ENCODE measurements around the gene PINK1. TPM values are rescaled to one million over a fixed set of nuclear protein-coding genes. Genes with fewer than 3 reads are reported as not detected.

The PINK1 gene
- total RNA-seq, 1 donor from 2014 or later = 16.5 TPM

DNA sequence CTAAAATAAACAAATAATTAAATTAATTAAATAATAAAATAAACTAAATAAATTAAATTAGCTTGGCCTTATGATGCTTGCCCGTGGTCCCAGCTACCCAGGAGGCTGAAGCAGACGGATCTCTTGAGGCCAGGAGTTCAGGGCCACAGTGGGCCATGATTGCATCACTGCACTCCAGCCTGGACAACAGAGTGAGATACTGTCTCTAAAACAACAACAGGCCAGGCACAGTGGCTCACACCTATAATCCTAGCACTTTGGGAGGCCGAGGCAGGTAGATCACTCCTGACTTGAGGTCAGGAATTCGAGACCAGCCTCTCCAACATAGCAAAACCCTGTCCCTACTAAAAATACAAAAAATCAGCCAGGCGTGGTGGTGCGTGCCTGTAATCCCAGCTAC lies 12.2 kb upstream of the PINK1 start:
- TF ChIP-seq, protein P1, sequence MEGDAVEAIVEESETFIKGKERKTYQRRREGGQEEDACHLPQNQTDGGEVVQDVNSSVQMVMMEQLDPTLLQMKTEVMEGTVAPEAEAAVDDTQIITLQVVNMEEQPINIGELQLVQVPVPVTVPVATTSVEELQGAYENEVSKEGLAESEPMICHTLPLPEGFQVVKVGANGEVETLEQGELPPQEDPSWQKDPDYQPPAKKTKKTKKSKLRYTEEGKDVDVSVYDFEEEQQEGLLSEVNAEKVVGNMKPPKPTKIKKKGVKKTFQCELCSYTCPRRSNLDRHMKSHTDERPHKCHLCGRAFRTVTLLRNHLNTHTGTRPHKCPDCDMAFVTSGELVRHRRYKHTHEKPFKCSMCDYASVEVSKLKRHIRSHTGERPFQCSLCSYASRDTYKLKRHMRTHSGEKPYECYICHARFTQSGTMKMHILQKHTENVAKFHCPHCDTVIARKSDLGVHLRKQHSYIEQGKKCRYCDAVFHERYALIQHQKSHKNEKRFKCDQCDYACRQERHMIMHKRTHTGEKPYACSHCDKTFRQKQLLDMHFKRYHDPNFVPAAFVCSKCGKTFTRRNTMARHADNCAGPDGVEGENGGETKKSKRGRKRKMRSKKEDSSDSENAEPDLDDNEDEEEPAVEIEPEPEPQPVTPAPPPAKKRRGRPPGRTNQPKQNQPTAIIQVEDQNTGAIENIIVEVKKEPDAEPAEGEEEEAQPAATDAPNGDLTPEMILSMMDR (conservative IDR thresholded peaks at IDR 0.05) = no peak
- H3K27ac Mint-ChIP-seq (ENCODE audit: unreplicated experiment) = no peak overlapping the region
- no peaks in the 10 kb centered on the region for H3K9me3 Mint-ChIP-seq

DNA sequence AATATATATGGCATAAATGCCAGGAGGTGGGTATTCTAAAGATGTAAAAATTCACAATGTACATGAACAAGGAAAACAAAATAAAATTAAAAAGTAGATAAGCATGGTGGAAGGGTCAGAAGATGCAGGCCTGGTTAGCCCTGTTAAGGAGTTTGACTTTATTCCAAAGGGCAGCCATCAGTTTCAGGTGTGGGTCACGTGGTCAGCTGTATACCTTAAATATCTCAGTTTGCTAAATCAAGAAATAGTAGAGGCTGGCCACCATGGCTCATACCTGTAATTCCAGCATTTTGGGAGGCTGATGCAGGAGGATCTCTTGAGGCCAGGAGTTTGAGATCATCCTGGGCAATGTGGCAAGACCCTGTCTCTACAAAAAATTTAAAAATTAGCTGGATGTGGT lies 8.5 kb upstream of the PINK1 start:
- Mint-ChIP-seq H3K9me3 (peaks cover 5% of the 10 kb centered on the region), H3K36me3 (ENCODE audit: low read depth) (no peaks in the 10 kb centered on the region), H3K27ac (ENCODE audit: unreplicated experiment) (no peak overlapping the region), H3K4me3 (no peak overlapping the region), H3K4me1 (peaks cover 9% of the 10 kb centered on the region), H3K27me3 (ENCODE audit: low read depth) (peaks cover 21% of the 10 kb centered on the region)
- TF ChIP-seq, protein P1 (conservative IDR thresholded peaks at IDR 0.05) = no peak
- DNase-seq (ENCODE audit: low read depth, low spot score) = no peak

More for the DNA sequence above, 12.2 kb upstream of the PINK1 start:
- Mint-ChIP-seq H3K36me3 (ENCODE audit: low read depth) (no peaks in the 10 kb centered on the region), H3K4me1 (no peaks in the 10 kb centered on the region), H3K27me3 (ENCODE audit: low read depth) (peaks cover 5% of the 10 kb centered on the region), H3K4me3 (no peak overlapping the region)
- DNase-seq (ENCODE audit: low read depth, low spot score) = no peak

DNA sequence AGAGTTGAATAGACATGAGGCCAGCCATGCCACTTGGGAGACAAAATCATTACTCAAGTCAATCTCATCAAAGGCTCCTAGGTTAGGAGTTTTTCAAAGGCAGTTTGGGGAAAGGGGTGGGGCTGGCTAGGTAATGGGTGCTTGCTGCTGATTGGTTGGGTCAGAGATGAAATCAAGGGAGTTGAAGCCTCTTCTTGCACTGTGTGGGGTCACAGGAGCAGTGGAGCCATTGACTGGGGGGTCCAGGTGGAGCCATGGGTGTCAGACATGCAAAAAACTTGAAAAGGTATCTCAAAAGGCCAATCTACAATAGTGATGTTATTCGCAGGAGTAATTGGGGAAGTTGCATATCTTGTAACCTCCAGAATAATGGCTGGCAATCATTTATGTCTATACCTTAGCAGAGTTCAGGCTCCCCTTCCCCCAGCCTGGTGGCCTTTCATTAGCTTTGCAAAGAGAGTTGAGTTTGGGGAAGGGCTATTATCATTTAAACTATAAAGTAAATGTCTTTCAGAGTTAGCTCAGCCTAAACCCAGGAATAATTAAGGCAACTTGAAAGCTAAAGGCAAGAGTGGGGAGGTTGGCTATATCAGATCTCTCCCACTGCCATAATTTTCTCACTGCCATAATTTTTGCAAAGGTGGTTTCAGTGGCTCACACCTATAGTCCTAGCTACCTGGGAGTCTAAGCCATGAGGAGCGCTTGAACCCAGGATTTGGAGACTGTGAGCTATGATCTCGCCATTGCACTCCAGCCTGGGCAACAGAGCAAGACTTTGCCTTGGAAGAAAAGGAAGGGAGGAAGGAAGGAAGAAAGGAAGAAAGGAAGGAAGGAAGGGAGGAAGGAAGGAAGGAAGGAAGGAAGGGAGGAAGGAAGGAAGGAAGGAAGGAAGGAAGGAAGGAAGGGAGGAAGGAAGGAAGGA lies 7.8 kb upstream of the PINK1 start:
- Mint-ChIP-seq H3K9me3 (peaks cover 5% of the 10 kb centered on the region), H3K27ac (ENCODE audit: unreplicated experiment) (no peak overlapping the region), H3K36me3 (ENCODE audit: low read depth) (no peaks in the 10 kb centered on the region), H3K4me1 (peaks cover 9% of the 10 kb centered on the region), H3K4me3 (no peak overlapping the region), H3K27me3 (ENCODE audit: low read depth) (peaks cover 21% of the 10 kb centered on the region)
- no peak for DNase-seq (ENCODE audit: low read depth, low spot score)
- TF ChIP-seq, protein P1 (conservative IDR thresholded peaks at IDR 0.05) = no peak

DNA sequence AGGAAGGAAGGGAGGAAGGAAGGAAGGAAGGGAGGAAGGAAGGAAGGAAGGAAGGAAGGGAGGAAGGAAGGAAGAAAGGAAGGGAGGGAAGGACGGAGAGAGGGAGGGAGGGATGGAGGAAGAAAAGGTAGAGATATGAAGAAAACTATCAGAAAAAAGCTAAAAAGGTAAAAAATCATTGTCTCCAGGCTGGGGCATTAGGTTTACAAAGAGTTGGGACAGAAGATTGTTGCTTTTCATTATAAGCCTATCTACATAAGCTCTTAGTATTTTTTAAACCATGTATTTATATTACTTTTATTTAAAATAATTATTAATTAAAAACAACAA lies 7.2 kb upstream of the PINK1 start:
- Mint-ChIP-seq H3K27ac (ENCODE audit: unreplicated experiment) (no peak overlapping the region), H3K27me3 (ENCODE audit: low read depth) (peaks cover 21% of the 10 kb centered on the region), H3K9me3 (peaks cover 5% of the 10 kb centered on the region), H3K4me3 (no peak overlapping the region), H3K36me3 (ENCODE audit: low read depth) (no peaks in the 10 kb centered on the region), H3K4me1 (peaks cover 9% of the 10 kb centered on the region)
- TF ChIP-seq, protein P1 (conservative IDR thresholded peaks at IDR 0.05) = no peak
- no peak for DNase-seq (ENCODE audit: low read depth, low spot score)

DNA sequence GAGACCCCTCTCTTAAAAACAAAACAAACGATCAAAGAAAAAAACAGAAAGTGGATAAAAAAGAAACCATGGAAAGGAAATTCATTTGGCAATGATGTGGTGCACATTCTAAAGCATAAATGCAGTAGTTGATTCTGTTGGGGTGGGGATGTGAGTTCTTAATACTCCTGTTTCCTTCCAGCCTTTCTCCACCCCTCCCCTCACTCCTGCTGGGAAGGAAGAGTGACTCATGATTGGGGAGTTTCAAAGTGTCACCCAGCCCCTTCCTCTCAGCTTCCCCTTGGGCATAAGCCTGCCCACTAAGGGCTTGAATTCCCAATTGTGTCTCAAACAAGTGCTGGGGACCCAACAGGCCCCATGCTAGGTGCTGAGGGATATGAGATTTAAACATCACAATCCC lies 6.7 kb upstream of the PINK1 start:
- Mint-ChIP-seq H3K27ac (ENCODE audit: unreplicated experiment) (no peak overlapping the region), H3K27me3 (ENCODE audit: low read depth) (peaks cover 21% of the 10 kb centered on the region), H3K4me3 (no peak overlapping the region), H3K36me3 (ENCODE audit: low read depth) (no peaks in the 10 kb centered on the region), H3K9me3 (peaks cover 5% of the 10 kb centered on the region), H3K4me1 (peaks cover 9% of the 10 kb centered on the region)
- TF ChIP-seq, protein P1 (conservative IDR thresholded peaks at IDR 0.05) = no peak
- DNase-seq (ENCODE audit: low read depth, low spot score) = no peak
